GM10266 (cell line): ENCODE data around the gene TACC2.
"Not testable (repeated sequence)": the region's sequence is repeated elsewhere in the genome, so short reads cannot be mapped to it uniquely, and the experiment has no call there.

ENCODE experiments used
- DNase-seq: peaks from one replicate; pipeline ENCODE4 v3.0.0; 2012; ENCODE audit errors: extremely low spot score
- CTCF ChIP-seq: IDR thresholded peaks from 2 replicates; pipeline ENCODE4 v1.5.1; 2012; ENCODE audit warnings: mild to moderate bottlenecking, low read depth; ENCODE audit not compliant: control insufficient read depth, insufficient read depth; ENCODE audit errors: missing control alignments

Gene TACC2

GRCh38 chr10:122018951-122019413 lies 30.0 kb downstream of the TACC2 start:
- no peak for DNase-seq
- no peak for TF ChIP-seq CTCF

- no peak for TF ChIP-seq CTCF
- no peak for DNase-seq
Measured at GRCh38 chr10:122019414-122019975, 30.5 kb downstream of the TACC2 start.

- no peak for TF ChIP-seq CTCF
- DNase-seq: no peak
Measured at GRCh38 chr10:122020226-122020625, 31.3 kb downstream of the TACC2 start.

GRCh38 chr10:122021379-122021778 lies 32.4 kb downstream of the TACC2 start:
- no peak for TF ChIP-seq CTCF
- DNase-seq: no peak

- DNase-seq: no peak
- no peak for TF ChIP-seq CTCF
Measured at GRCh38 chr10:122021828-122022227, 32.9 kb downstream of the TACC2 start.

GRCh38 chr10:122022276-122022675 lies 33.3 kb downstream of the TACC2 start:
- no peak for DNase-seq
- TF ChIP-seq CTCF: no peak

GRCh38 chr10:122023257-122023656 lies 34.3 kb downstream of the TACC2 start:
- not testable (repeated sequence) for DNase-seq
